ENCODE results near the gene BCAP29. TPM values are rescaled to one million over a fixed set of nuclear protein-coding genes. Genes with fewer than 3 reads are reported as not detected.

Gene BCAP29
- total RNA-seq, 2 experiments from 2014 or later: 24.0 to 27.7 TPM

- H3K4me3 Mint-ChIP-seq: peak overlapping the region; percentile 74
- no peaks in the 10 kb centered on the region for H3K9me3 Mint-ChIP-seq
- peak; percentile 23 for TF ChIP-seq CTCF (IDR thresholded peaks at IDR 0.05)
- CTCF ChIA-PET: interaction anchor here (0.9 to 1.5 kb wide), 8 partner anchors 18 to 437 kb away, joined by 3 to 4 read pairs (median 3); no protein-coding TSS in a partner anchor
- H3K27me3 Mint-ChIP-seq: peaks cover 39% of the 10 kb centered on the region
- intact Hi-C loops (cut with micrococcal nuclease): loop anchor here (2.0 kb wide), 1 partner anchor 67 kb away; no protein-coding TSS in a partner anchor
- ATAC-seq: no peak
- no peak for DNase-seq
- peaks cover 30% of the 10 kb centered on the region for H3K4me1 Mint-ChIP-seq (ENCODE audit: low read depth)
- POLR2A ChIA-PET: no interaction called here
- H3K27ac Mint-ChIP-seq: no peak overlapping the region
- no peaks in the 10 kb centered on the region for H3K36me3 Mint-ChIP-seq (ENCODE audit: low read depth)
Observed at GRCh38 chr7:107661865-107662379, 81.9 kb downstream of the BCAP29 start.

GRCh38 chr7:107663196-107663595 lies 83.2 kb downstream of the BCAP29 start:
- ChIA-PET POLR2A (no interaction called here), CTCF (no interaction called here)
- Mint-ChIP-seq H3K4me3 (no peak overlapping the region), H3K9me3 (no peaks in the 10 kb centered on the region), H3K4me1 (ENCODE audit: low read depth) (peaks cover 30% of the 10 kb centered on the region), H3K27me3 (peaks cover 36% of the 10 kb centered on the region), H3K36me3 (ENCODE audit: low read depth) (no peaks in the 10 kb centered on the region), H3K27ac (no peak overlapping the region)
- ATAC-seq (no peak), DNase-seq (no peak)
- intact Hi-C loops (cut with micrococcal nuclease): loop anchor here (2.0 kb wide), 1 partner anchor 68 kb away; no protein-coding TSS in a partner anchor
- no peak for TF ChIP-seq CTCF (IDR thresholded peaks at IDR 0.05)

GRCh38 chr7:107666790-107667189 lies 86.7 kb downstream of the BCAP29 start:
- H3K4me1 Mint-ChIP-seq (ENCODE audit: low read depth): peaks cover 6% of the 10 kb centered on the region
- H3K27me3 Mint-ChIP-seq: peaks cover 31% of the 10 kb centered on the region
- no peaks in the 10 kb centered on the region for H3K9me3 Mint-ChIP-seq
- H3K36me3 Mint-ChIP-seq (ENCODE audit: low read depth): no peaks in the 10 kb centered on the region
- H3K4me3 Mint-ChIP-seq: no peak overlapping the region
- H3K27ac Mint-ChIP-seq: no peak overlapping the region
- ATAC-seq (no peak), DNase-seq (no peak)
- POLR2A ChIA-PET: no interaction called here
- no peak for TF ChIP-seq CTCF (IDR thresholded peaks at IDR 0.05)
- CTCF ChIA-PET: no interaction called here
- intact Hi-C loops (cut with micrococcal nuclease): no loop called here

- H3K4me3 Mint-ChIP-seq: no peak overlapping the region
- intact Hi-C loops (cut with micrococcal nuclease): no loop called here
- no peak for DNase-seq
- H3K36me3 Mint-ChIP-seq (ENCODE audit: low read depth): no peaks in the 10 kb centered on the region
- CTCF ChIA-PET: no interaction called here
- no peak overlapping the region for H3K27ac Mint-ChIP-seq
- H3K27me3 Mint-ChIP-seq: peaks cover 26% of the 10 kb centered on the region
- no peaks in the 10 kb centered on the region for H3K9me3 Mint-ChIP-seq
- POLR2A ChIA-PET: no interaction called here
- peaks cover 5% of the 10 kb centered on the region for H3K4me1 Mint-ChIP-seq (ENCODE audit: low read depth)
- TF ChIP-seq CTCF (IDR thresholded peaks at IDR 0.05): no peak
- no peak for ATAC-seq
Observed at GRCh38 chr7:107667341-107667740, 87.3 kb downstream of the BCAP29 start.

- DNase-seq (no peak), ATAC-seq (no peak)
- H3K27ac Mint-ChIP-seq: no peak overlapping the region
- no peak for TF ChIP-seq CTCF (IDR thresholded peaks at IDR 0.05)
- no peak overlapping the region for H3K4me3 Mint-ChIP-seq
- intact Hi-C loops (cut with micrococcal nuclease): no loop called here
- POLR2A ChIA-PET: no interaction called here
- CTCF ChIA-PET: no interaction called here
- no peaks in the 10 kb centered on the region for H3K9me3 Mint-ChIP-seq
- no peaks in the 10 kb centered on the region for H3K36me3 Mint-ChIP-seq (ENCODE audit: low read depth)
- H3K4me1 Mint-ChIP-seq (ENCODE audit: low read depth): peaks cover 4% of the 10 kb centered on the region
- H3K27me3 Mint-ChIP-seq: peaks cover 24% of the 10 kb centered on the region
Observed at GRCh38 chr7:107668296-107668695, 88.2 kb downstream of the BCAP29 start.

Other genes with a start within 250 kb of the BCAP29 start
- gene GPR22, start 110.2 kb upstream of the BCAP29 start, total RNA-seq: not detected
- gene COG5, start 16.3 kb upstream of the BCAP29 start, total RNA-seq: 10 to 100 TPM; 37.6 to 40.3 TPM
- 10 to 100 TPM; 17.4 to 17.9 TPM for gene DUS4L, start 16.3 kb upstream of the BCAP29 start, total RNA-seq
- gene SLC26A4, start 80.6 kb downstream of the BCAP29 start, total RNA-seq: 1 to 10 TPM; 1.0 to 2.0 TPM
- 10 to 100 TPM; 31.7 to 38.2 TPM for gene CBLL1, start 163.9 kb downstream of the BCAP29 start, total RNA-seq
- not detected for gene SLC26A3, start 223.0 kb downstream of the BCAP29 start, total RNA-seq

Data from activated CD8-positive, alpha-beta T cell treated with anti-CD3 and anti-CD28 coated beads for 36 hours (primary cell).